ENCODE data around the gene AMY1C.

Gene AMY1C

GRCh38 chr1:103783944-103784377 is 34.3 kb downstream of the AMY1C start:
- TF ChIP-seq CTCF (IDR thresholded peaks at IDR 0.05; ENCODE audit: control extremely low read depth, extremely low read depth, low read depth, missing control alignments): no peak
- POLR2A ChIA-PET: no interaction called here
- CTCF ChIA-PET: no interaction called here
- DNase-seq (ENCODE audit: extremely low spot score): no peak

- no peak for DNase-seq (ENCODE audit: extremely low spot score)
- CTCF ChIA-PET: interaction anchor here (1.1 to 3.1 kb wide), 2 partner anchors 28 to 344 kb away, joined by 3 to 16 read pairs; no protein-coding TSS in a partner anchor
- TF ChIP-seq CTCF (IDR thresholded peaks at IDR 0.05; ENCODE audit: control extremely low read depth, extremely low read depth, low read depth, missing control alignments): peak; percentile 34
- POLR2A ChIA-PET: no interaction called here
These were observed 38.7 kb downstream of the AMY1C start for GRCh38 chr1:103788377-103788776.

- ChIA-PET CTCF (interaction anchor here (1.0 to 3.1 kb wide), 4 partner anchors 14 to 367 kb away, joined by 3 to 16 read pairs (median 4); no protein-coding TSS in a partner anchor), POLR2A (no interaction called here)
- TF ChIP-seq CTCF (IDR thresholded peaks at IDR 0.05; ENCODE audit: control extremely low read depth, extremely low read depth, low read depth, missing control alignments): no peak
- DNase-seq (ENCODE audit: extremely low spot score): no peak
These were observed 40.5 kb downstream of the AMY1C start for GRCh38 chr1:103790172-103790571.
